Measurements from ENCODE around the gene NAB1. TPM values are rescaled to one million over a fixed set of nuclear protein-coding genes. Genes with fewer than 3 reads are reported as not detected.
"Not testable (repeated sequence)": the region's sequence is repeated elsewhere in the genome, so short reads cannot be mapped to it uniquely, and the experiment has no call there.

The NAB1 gene
- total RNA-seq, 1 experiment from 2014 or later = 52.1 TPM

GRCh38 chr2:190607014-190607597, 41.8 kb upstream of the NAB1 start:
- CTCF ChIA-PET = no interaction called here
- BruUV-seq (replicated peaks) = no TSS peak
- H3K27ac Mint-ChIP-seq (ENCODE audit: unreplicated experiment) = peak overlapping the region; percentile 77
- no peak for TF ChIP-seq CTCF (IDR thresholded peaks at IDR 0.05; ENCODE audit: unreplicated experiment)
- no peaks in the 10 kb centered on the region for H3K27me3 Mint-ChIP-seq (ENCODE audit: unreplicated experiment)
- no peak overlapping the region for H3K4me3 Mint-ChIP-seq (ENCODE audit: low read depth, unreplicated experiment)
- intact Hi-C loops (cut with micrococcal nuclease; ENCODE audit: unreplicated experiment) = no loop called here
- no peaks in the 10 kb centered on the region for H3K36me3 Mint-ChIP-seq (ENCODE audit: insufficient read depth, unreplicated experiment)
- H3K9me3 Mint-ChIP-seq (ENCODE audit: low read depth, unreplicated experiment) = no peaks in the 10 kb centered on the region
- DNase-seq = no peak
- peaks cover 35% of the 10 kb centered on the region for H3K4me1 Mint-ChIP-seq (ENCODE audit: low read depth, unreplicated experiment)

DNA sequence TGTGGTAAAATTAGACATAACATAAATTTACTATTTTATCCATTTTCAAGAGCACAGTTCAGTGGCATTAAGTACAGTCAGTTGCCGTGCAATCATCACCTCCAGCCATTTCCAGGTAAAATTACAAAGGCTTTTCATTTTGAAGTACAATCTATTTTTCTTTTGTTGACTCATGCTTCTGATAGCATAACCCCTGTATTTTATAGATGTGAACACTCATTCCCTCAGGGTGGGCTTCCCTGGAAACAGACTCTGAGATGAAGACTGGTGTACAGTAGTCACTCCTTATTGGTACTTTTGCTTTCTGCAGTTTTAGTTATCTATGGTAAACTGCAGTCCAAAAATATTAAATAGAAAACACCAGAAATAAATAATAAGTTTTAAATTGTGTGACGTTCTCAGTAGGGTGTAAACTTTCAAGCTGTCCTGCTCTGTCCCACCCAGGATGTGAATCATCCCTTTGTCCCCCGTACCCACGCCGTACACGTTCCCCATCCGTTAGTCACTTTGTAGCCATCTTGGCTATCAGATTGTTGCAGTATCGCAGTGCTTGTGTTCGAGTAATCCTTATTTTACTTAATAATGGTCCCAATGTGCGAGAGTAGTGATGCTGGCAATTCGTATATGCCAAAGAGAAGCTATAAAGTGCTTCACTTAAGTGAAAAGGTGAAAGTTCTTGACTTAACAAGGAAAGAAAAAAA, 41.1 kb upstream of the NAB1 start:
- TF ChIP-seq CTCF (IDR thresholded peaks at IDR 0.05; ENCODE audit: unreplicated experiment) = no peak
- intact Hi-C loops (cut with micrococcal nuclease; ENCODE audit: unreplicated experiment) = no loop called here
- peaks cover 35% of the 10 kb centered on the region for H3K4me1 Mint-ChIP-seq (ENCODE audit: low read depth, unreplicated experiment)
- peak overlapping the region; percentile 77 for H3K27ac Mint-ChIP-seq (ENCODE audit: unreplicated experiment)
- no peaks in the 10 kb centered on the region for H3K36me3 Mint-ChIP-seq (ENCODE audit: insufficient read depth, unreplicated experiment)
- no TSS peak for BruUV-seq (replicated peaks)
- H3K9me3 Mint-ChIP-seq (ENCODE audit: low read depth, unreplicated experiment) = no peaks in the 10 kb centered on the region
- H3K4me3 Mint-ChIP-seq (ENCODE audit: low read depth, unreplicated experiment) = peak overlapping the region; percentile 52
- CTCF ChIA-PET = no interaction called here
- H3K27me3 Mint-ChIP-seq (ENCODE audit: unreplicated experiment) = no peaks in the 10 kb centered on the region
- peak; percentile 48 for DNase-seq

- H3K27me3 Mint-ChIP-seq (ENCODE audit: unreplicated experiment); DNase-seq; H3K4me3 Mint-ChIP-seq (ENCODE audit: low read depth, unreplicated experiment); H3K9me3 Mint-ChIP-seq (ENCODE audit: low read depth, unreplicated experiment); H3K36me3 Mint-ChIP-seq (ENCODE audit: insufficient read depth, unreplicated experiment); intact Hi-C loops (cut with micrococcal nuclease; ENCODE audit: unreplicated experiment); BruUV-seq (replicated peaks): not testable (repeated sequence)
- H3K27ac Mint-ChIP-seq (ENCODE audit: unreplicated experiment) = peak overlapping the region; percentile 77
- peaks cover 35% of the 10 kb centered on the region for H3K4me1 Mint-ChIP-seq (ENCODE audit: low read depth, unreplicated experiment)
- CTCF ChIA-PET = interaction anchor here (0.6 kb wide), 1 partner anchor 17 kb away, joined by 3 read pairs; no protein-coding TSS in a partner anchor
These were observed 40.0 kb upstream of the NAB1 start for GRCh38 chr2:190608863-190609262.

DNA sequence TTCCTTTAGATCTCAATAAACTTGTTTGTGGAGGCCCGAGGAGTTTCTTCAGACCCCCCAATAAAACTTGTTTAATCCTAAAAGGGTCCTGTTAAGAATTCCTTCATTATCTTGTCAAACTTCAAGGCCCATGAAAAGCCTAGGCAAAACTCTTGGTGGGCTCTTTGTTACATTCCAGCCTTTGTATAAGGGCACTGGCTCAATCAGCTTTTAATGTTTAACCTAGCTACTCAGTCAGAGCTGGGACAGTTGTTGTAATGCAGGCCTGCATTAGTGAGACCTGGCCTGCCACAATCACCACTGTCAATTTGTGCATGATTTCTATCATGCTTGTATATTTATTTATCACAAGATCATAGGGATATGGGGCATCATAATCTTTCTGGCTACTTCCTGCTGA, 39.5 kb upstream of the NAB1 start:
- H3K27me3 Mint-ChIP-seq (ENCODE audit: unreplicated experiment); H3K36me3 Mint-ChIP-seq (ENCODE audit: insufficient read depth, unreplicated experiment); intact Hi-C loops (cut with micrococcal nuclease; ENCODE audit: unreplicated experiment); H3K4me3 Mint-ChIP-seq (ENCODE audit: low read depth, unreplicated experiment); H3K9me3 Mint-ChIP-seq (ENCODE audit: low read depth, unreplicated experiment); CTCF ChIA-PET; DNase-seq; BruUV-seq (replicated peaks): not testable (repeated sequence)
- H3K4me1 Mint-ChIP-seq (ENCODE audit: low read depth, unreplicated experiment) = peaks cover 35% of the 10 kb centered on the region
- H3K27ac Mint-ChIP-seq (ENCODE audit: unreplicated experiment) = peak overlapping the region; percentile 77

DNA sequence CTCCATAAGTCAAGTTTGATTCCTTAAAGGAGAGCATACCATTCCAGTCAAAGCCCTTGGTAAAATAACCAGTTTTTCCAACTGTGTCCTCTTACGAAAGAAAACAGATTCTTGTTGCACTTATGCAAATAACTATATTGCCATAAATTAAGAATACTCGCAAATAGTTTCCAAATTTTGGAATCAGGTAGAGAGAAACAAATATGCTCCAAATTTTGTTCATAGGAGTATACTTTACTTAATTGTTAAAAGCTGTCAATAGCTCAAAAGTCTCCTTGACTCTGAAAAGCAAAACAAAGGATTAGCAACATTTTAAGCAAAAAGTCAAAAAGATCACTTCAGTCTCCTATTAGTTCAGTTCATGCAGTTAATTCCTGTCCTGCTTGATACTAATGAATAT, 38.4 kb upstream of the NAB1 start:
- H3K9me3 Mint-ChIP-seq (ENCODE audit: low read depth, unreplicated experiment); BruUV-seq (replicated peaks); H3K27ac Mint-ChIP-seq (ENCODE audit: unreplicated experiment); H3K4me3 Mint-ChIP-seq (ENCODE audit: low read depth, unreplicated experiment); intact Hi-C loops (cut with micrococcal nuclease; ENCODE audit: unreplicated experiment); H3K36me3 Mint-ChIP-seq (ENCODE audit: insufficient read depth, unreplicated experiment); DNase-seq; CTCF ChIA-PET; H3K27me3 Mint-ChIP-seq (ENCODE audit: unreplicated experiment): not testable (repeated sequence)
- peaks cover 35% of the 10 kb centered on the region for H3K4me1 Mint-ChIP-seq (ENCODE audit: low read depth, unreplicated experiment)
